PC-3 (cell line): ENCODE results near the gene IP6K1. TPM values are rescaled to one million over a fixed set of nuclear protein-coding genes. Genes with fewer than 3 reads are reported as not detected.
"Not testable (repeated sequence)": the region's sequence is repeated elsewhere in the genome, so short reads cannot be mapped to it uniquely, and the experiment has no call there.

Experiments used
- ATAC-seq: fragments of 200-7000 bp; cut with Tn5 transposase; 2 replicates; pipeline ENCODE4 v1.9.1; 2020; ENCODE audit warnings: mild to moderate bottlenecking, moderate library complexity
- BruUV-seq: library from RNA; stranded (reverse); fragments of 400-500 nt; replicated peaks from 2 replicates; lab custom pipeline; 2021; lab: Mats Ljungman, UMichigan
- CTCF ChIA-PET: fragments of 300-600 bp; sonication (Branson Sonifier 250); formaldehyde crosslinking; loops from one replicate; lab custom pipeline; 2022; ENCODE audit warnings: antibody characterized with exemption; lab: Charles Lee
- POLR2A ChIA-PET: fragments of 300-600 bp; sonication (Branson Sonifier 250); formaldehyde crosslinking; loops from one replicate; lab custom pipeline; 2022; ENCODE audit warnings: antibody characterized with exemption; ENCODE audit not compliant: unreplicated experiment; lab: Charles Lee
- DNase-seq: peaks from one replicate; pipeline ENCODE4 v3.0.0-alpha.2; 2015
- H2AFZ ChIP-seq: fragments of 300-600 bp; sonication (generic); 2 replicates; pipeline ENCODE4 v1.6.0; 2016; ENCODE audit warnings: antibody characterized with exemption, low read length
- H3F3A ChIP-seq: fragments of 300-600 bp; sonication (generic); one replicate; pipeline ENCODE4 v1.6.0; 2017; ENCODE audit warnings: antibody characterized with exemption, low read length, control low read depth, mild to moderate bottlenecking; ENCODE audit not compliant: unreplicated experiment
- H3K27ac ChIP-seq: fragments of 300-600 bp; sonication (generic); 2 replicates; pipeline ENCODE4 v1.5.1; 2016; ENCODE audit warnings: mild to moderate bottlenecking, low read length
- H3K27me3 ChIP-seq: fragments of 300-600 bp; sonication (generic); 2 replicates; pipeline ENCODE4 v1.6.1; 2016; ENCODE audit warnings: low read length, mixed read lengths
- H3K36me3 ChIP-seq: fragments of 300-600 bp; sonication (generic); 2 replicates; pipeline ENCODE4 v1.6.1; 2016; ENCODE audit warnings: low read depth, mixed run types, low read length, mixed read lengths
- H3K4me1 ChIP-seq: fragments of 300-600 bp; sonication (generic); 2 replicates; pipeline ENCODE4 v1.5.1; 2016; ENCODE audit warnings: low read length; ENCODE audit not compliant: insufficient read depth
- H3K4me2 ChIP-seq: fragments of 300-600 bp; sonication (generic); 2 replicates; pipeline ENCODE4 v1.6.0; 2016; ENCODE audit warnings: low read length
- H3K4me3 ChIP-seq: fragments of 300-600 bp; sonication (generic); 2 replicates; pipeline ENCODE4 v1.5.1; 2016; ENCODE audit warnings: mild to moderate bottlenecking, low read length, mixed read lengths
- H3K79me2 ChIP-seq: fragments of 300-600 bp; sonication (generic); 2 replicates; pipeline ENCODE4 v1.6.1; 2017; ENCODE audit warnings: low read length, mixed read lengths
- H3K9ac ChIP-seq: fragments of 300-600 bp; sonication (generic); 2 replicates; pipeline ENCODE4 v1.6.0; 2016; ENCODE audit warnings: mild to moderate bottlenecking, low read length
- H3K9me2 ChIP-seq: fragments of 300-600 bp; sonication (generic); replicated peaks from 2 replicates; pipeline ENCODE4 v1.6.1; 2016; ENCODE audit warnings: mixed run types, low read length, mixed read lengths
- H3K9me3 ChIP-seq: fragments of 300-600 bp; sonication (generic); 2 replicates; pipeline ENCODE4 v1.6.1; 2016; ENCODE audit warnings: low read length, mixed read lengths
- H4K20me1 ChIP-seq: fragments of 300-600 bp; sonication (generic); 2 replicates; pipeline ENCODE4 v1.6.1; 2016; ENCODE audit warnings: low read length, mixed read lengths
- EZH2 ChIP-seq: fragments of 300-600 bp; sonication (generic); IDR thresholded peaks from one replicate; pipeline ENCODE4 v1.6.1; 2017; ENCODE audit warnings: antibody characterized with exemption, mild to moderate bottlenecking, low read length; ENCODE audit not compliant: unreplicated experiment
- EZH2phosphoT487 ChIP-seq: fragments of 300-600 bp; sonication (generic); IDR thresholded peaks from 2 replicates; pipeline ENCODE4 v1.6.1; 2018; ENCODE audit warnings: mild to moderate bottlenecking, antibody characterized with exemption, low read length, borderline replicate concordance
- intact Hi-C: fragments of 100-400 bp; cut with micrococcal nuclease; formaldehyde crosslinking; loops from 2 replicates; pipeline ENCODE4 v1.9.0; 2023
- total RNA-seq: library from RNA; depleted of rRNA; stranded (reverse); fragments of >200 nt; gene quantifications from 2 replicates; pipeline ENCODE4 v1.2.3, GENCODE V29; 2014
- TF ChIP-seq, protein P1 (sequence below): fragments of 300-600 bp; sonication (generic); conservative IDR thresholded peaks from 2 replicates; pipeline ENCODE4 v1.5.1; 2017; ENCODE audit warnings: antibody characterized with exemption, low read depth, mild to moderate bottlenecking, low read length

The IP6K1 gene
- total RNA-seq, 1 experiment from 2014 or later = 50.3 TPM

DNA sequence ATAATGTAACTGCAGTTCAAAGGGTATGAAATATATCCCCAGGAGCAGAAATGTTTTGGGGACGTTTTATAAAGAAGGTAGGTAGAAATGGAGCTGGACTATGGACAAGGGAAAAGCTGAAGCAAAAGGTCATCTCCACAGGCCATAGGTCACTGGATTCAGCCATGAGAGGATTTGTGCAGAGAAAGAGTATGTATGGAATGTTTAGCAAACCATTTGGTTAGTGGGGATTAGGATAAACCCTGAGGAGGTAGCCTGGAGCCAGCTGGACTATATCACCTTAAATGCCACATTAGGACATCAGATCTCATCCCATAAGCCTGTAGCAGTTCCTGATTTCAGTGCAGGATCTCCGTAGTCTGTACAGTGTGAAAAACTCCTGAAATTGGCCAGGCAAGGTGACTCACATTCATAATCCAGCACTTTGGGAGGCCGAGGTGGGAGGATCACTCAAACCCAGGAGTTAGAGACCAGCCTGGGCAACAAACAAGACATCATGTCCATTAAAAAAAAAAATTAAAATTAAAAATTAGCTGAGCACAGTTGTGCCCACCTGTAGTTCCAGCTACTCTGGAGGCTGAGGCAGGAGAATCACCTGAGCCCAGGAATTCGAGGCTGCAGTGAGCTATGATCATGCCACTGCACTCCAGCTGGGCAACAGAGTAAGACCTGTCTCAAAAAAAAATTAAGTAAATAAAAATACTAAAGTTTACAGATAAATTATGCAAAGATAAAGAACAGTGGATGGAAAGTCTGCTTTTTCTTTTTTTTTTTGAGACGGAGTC lies 4.7 kb downstream of the IP6K1 start:
- CTCF ChIA-PET = no interaction called here
- DNase-seq (no peak), ATAC-seq (no peak)
- TF ChIP-seq EZH2phosphoT487 (no peak), EZH2 (no peak)
- TF ChIP-seq, protein P1, sequence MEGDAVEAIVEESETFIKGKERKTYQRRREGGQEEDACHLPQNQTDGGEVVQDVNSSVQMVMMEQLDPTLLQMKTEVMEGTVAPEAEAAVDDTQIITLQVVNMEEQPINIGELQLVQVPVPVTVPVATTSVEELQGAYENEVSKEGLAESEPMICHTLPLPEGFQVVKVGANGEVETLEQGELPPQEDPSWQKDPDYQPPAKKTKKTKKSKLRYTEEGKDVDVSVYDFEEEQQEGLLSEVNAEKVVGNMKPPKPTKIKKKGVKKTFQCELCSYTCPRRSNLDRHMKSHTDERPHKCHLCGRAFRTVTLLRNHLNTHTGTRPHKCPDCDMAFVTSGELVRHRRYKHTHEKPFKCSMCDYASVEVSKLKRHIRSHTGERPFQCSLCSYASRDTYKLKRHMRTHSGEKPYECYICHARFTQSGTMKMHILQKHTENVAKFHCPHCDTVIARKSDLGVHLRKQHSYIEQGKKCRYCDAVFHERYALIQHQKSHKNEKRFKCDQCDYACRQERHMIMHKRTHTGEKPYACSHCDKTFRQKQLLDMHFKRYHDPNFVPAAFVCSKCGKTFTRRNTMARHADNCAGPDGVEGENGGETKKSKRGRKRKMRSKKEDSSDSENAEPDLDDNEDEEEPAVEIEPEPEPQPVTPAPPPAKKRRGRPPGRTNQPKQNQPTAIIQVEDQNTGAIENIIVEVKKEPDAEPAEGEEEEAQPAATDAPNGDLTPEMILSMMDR = no peak
- no peaks in the 10 kb centered on the region for H3K27me3 ChIP-seq
- no peak overlapping the region for H3K4me3 ChIP-seq
- H3K27ac ChIP-seq = no peak overlapping the region
- intact Hi-C loops = no loop called here
- peaks cover 12% of the 10 kb centered on the region; the same call in 1 of the 2 replicates for H3K36me3 ChIP-seq
- no TSS peak for BruUV-seq
- H3K9ac ChIP-seq = no peak overlapping the region
- POLR2A ChIA-PET = interaction anchor here (0.6 kb wide), 1 partner anchor 320 kb away, joined by 3 read pairs; no protein-coding TSS in a partner anchor
- H3K4me2 ChIP-seq = no peak overlapping the region
- H3K4me1 ChIP-seq = peaks cover 7% of the 10 kb centered on the region; the same call in 1 of the 2 replicates
- no peak overlapping the region for H2AFZ ChIP-seq
- H3F3A ChIP-seq = no peaks in the 10 kb centered on the region
- peaks cover 91% of the 10 kb centered on the region for H3K79me2 ChIP-seq
- no peaks in the 10 kb centered on the region for H4K20me1 ChIP-seq
- H3K9me2 ChIP-seq = no peaks in the 10 kb centered on the region
- no peaks in the 10 kb centered on the region for H3K9me3 ChIP-seq

DNA sequence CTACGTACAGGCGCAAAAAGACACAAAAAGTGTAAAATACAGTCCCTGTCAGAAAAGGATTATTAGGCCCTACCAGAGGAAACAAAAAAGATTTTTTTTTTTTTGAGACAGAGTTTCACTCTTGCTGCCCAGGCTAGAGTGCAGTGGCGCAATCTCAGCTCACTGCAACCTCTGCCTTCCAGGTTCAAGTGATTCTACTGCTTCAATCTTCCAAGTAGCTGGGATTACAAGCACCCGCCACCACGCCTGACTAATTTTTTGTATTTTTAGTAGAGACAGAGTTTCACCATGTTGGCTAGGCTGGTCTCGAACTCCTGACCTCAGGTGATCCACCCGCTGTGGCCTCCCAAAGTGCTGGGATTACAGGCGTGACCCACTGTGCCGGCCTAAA lies 5.4 kb downstream of the IP6K1 start:
- BruUV-seq, H4K20me1 ChIP-seq, CTCF ChIA-PET, ATAC-seq, POLR2A ChIA-PET, intact Hi-C loops, H3K9me2 ChIP-seq, H3K27ac ChIP-seq, DNase-seq, H3K9me3 ChIP-seq, H3K27me3 ChIP-seq, H3K4me3 ChIP-seq, H3K9ac ChIP-seq, H3K4me1 ChIP-seq, H2AFZ ChIP-seq, H3K4me2 ChIP-seq, H3F3A ChIP-seq: not testable (repeated sequence)
- peaks cover 12% of the 10 kb centered on the region; the same call in 1 of the 2 replicates for H3K36me3 ChIP-seq
- H3K79me2 ChIP-seq = peaks cover 93% of the 10 kb centered on the region

- no peak overlapping the region for H3K4me3 ChIP-seq
- POLR2A ChIA-PET = no interaction called here
- peaks cover 93% of the 10 kb centered on the region for H3K79me2 ChIP-seq
- H2AFZ ChIP-seq = no peak overlapping the region
- peaks cover 12% of the 10 kb centered on the region; the same call in 1 of the 2 replicates for H3K36me3 ChIP-seq
- peaks cover 4% of the 10 kb centered on the region; the same call in 1 of the 2 replicates for H4K20me1 ChIP-seq
- H3K4me1 ChIP-seq = peaks cover 6% of the 10 kb centered on the region
- H3F3A ChIP-seq = no peaks in the 10 kb centered on the region
- no TSS peak for BruUV-seq
- no peaks in the 10 kb centered on the region for H3K27me3 ChIP-seq
- no peak overlapping the region for H3K4me2 ChIP-seq
- intact Hi-C loops = no loop called here
- CTCF ChIA-PET = interaction anchor here (0.6 kb wide), 1 partner anchor 24 kb away, joined by 3 read pairs; no protein-coding TSS in a partner anchor
- DNase-seq = no peak
- no peak overlapping the region for H3K27ac ChIP-seq
- TF ChIP-seq EZH2phosphoT487 (no peak), EZH2 (no peak)
- TF ChIP-seq, protein P1 = no peak
- H3K9me3 ChIP-seq = no peaks in the 10 kb centered on the region
- no peaks in the 10 kb centered on the region for H3K9me2 ChIP-seq
- no peak overlapping the region for H3K9ac ChIP-seq
- ATAC-seq = no peak
Observed at GRCh38 chr3:49780080-49780974, 6.0 kb downstream of the IP6K1 start.
